GM13976 (cell line): Measurements from ENCODE around the gene SURF1.
A peak's percentile ranks its signal among the peaks of the same experiment; 100 is the strongest.
"Not testable (repeated sequence)": the region's sequence is repeated elsewhere in the genome, so short reads cannot be mapped to it uniquely, and the experiment has no call there.

Experiments used
- DNase-seq: peaks from one replicate; pipeline ENCODE4 v3.0.0; 2012; ENCODE audit warnings: low spot score
- in situ Hi-C: fragments of 300-500 bp; cut with MboI; formaldehyde crosslinking; loops from one replicate; pipeline ENCODE4 v1.12.0; 2022; ENCODE audit warnings: low sequenced_read_pairs, mixed read lengths, inconsistent platforms; ENCODE audit not compliant: unreplicated experiment
- TF ChIP-seq, protein P1 (sequence below): IDR thresholded peaks from 2 replicates; pipeline ENCODE4 v1.5.1; 2012; ENCODE audit warnings: borderline replicate concordance, mild to moderate bottlenecking; ENCODE audit not compliant: insufficient read depth; ENCODE audit errors: extremely low read depth, missing control alignments, control extremely low read depth

The SURF1 gene

DNA sequence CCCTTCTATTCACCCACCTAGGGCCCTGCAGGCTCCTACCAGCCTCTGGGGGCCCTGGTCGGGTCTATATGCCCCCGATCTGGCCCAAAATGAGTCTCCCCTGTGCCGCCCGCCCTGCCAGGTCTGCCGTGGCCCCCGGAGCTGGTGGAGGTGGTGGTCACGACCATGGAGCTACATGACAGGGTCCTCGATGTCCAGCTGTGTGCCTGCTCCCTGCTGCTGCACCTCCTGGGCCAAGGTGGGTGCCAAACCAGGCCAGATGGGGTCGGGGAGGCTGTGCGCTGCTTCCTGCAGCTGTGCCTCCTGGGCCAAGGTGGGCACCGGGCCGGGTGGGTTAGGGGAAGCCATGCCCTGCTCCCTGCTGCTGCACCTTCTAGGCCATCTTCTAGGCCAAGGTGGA, 44.0 kb upstream of the SURF1 start:
- in situ Hi-C loops: no loop called here

DNA sequence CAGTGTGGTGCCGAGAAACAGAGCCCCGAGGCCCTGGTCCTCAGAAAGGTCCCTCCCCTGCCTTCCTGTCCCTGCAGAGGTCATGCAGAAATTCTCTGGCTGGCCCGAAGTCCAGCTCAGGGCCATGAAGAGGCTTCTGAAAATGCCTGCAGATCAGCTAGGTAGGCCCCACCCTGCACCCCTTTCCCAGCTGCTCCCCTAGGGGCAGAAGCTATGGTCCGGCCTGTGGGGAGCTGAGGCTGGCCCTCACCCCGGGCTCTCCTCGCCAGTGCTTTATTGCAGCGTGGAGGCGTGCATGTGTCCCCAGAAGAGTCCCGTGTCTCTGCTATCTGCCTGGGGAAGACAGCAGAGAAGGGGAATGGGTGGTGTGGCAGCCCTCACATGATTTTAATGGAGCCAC, 41.6 kb upstream of the SURF1 start:
- in situ Hi-C loops: no loop called here
- DNase-seq: no peak
- TF ChIP-seq, protein P1, sequence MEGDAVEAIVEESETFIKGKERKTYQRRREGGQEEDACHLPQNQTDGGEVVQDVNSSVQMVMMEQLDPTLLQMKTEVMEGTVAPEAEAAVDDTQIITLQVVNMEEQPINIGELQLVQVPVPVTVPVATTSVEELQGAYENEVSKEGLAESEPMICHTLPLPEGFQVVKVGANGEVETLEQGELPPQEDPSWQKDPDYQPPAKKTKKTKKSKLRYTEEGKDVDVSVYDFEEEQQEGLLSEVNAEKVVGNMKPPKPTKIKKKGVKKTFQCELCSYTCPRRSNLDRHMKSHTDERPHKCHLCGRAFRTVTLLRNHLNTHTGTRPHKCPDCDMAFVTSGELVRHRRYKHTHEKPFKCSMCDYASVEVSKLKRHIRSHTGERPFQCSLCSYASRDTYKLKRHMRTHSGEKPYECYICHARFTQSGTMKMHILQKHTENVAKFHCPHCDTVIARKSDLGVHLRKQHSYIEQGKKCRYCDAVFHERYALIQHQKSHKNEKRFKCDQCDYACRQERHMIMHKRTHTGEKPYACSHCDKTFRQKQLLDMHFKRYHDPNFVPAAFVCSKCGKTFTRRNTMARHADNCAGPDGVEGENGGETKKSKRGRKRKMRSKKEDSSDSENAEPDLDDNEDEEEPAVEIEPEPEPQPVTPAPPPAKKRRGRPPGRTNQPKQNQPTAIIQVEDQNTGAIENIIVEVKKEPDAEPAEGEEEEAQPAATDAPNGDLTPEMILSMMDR: no peak

More for the DNA sequence above, 44.0 kb upstream of the SURF1 start:
- no peak for DNase-seq
- TF ChIP-seq, protein P1: no peak

DNA sequence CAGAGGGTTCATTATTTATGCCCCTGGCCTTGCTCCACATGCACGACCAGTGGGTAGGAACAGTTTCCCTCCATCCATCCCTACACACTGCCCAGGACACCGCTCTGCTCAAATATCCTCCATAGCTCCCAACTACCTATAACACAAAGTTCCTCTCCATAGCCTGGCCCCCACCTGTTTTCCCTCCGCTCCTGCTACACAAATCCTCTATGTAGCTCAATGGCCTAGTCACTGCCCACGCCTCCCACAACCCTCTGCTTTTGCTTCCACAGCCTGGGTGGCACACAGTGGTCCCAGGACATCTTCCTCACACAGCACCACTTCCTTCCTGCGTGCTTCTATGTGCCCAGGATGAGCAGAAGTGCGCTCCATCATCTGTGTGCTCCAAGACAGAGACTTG, 41.1 kb upstream of the SURF1 start:
- no peak for DNase-seq
- in situ Hi-C loops: no loop called here
- TF ChIP-seq, protein P1: no peak

DNA sequence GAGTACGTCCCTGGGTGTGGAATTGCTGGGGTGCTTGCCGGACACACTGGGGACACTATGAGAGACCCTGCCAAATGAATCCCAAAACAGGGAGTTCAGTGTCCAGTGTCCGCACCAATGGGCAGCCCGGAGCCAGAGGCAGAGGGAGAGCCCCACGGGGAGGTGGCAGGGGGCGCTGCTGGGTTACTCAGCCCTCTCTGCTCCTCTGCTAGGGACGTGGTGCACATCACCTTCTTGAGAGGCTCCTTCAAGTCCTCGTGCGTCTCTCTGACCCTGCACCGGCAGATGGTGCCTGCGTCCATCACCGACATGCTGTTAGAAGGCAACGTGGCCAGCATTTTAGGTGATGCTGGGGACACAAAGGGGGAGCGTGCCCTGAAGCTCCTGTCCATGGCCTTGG, 40.7 kb upstream of the SURF1 start:
- TF ChIP-seq, protein P1: peak; percentile 6
- in situ Hi-C loops: no loop called here
- no peak for DNase-seq

DNA sequence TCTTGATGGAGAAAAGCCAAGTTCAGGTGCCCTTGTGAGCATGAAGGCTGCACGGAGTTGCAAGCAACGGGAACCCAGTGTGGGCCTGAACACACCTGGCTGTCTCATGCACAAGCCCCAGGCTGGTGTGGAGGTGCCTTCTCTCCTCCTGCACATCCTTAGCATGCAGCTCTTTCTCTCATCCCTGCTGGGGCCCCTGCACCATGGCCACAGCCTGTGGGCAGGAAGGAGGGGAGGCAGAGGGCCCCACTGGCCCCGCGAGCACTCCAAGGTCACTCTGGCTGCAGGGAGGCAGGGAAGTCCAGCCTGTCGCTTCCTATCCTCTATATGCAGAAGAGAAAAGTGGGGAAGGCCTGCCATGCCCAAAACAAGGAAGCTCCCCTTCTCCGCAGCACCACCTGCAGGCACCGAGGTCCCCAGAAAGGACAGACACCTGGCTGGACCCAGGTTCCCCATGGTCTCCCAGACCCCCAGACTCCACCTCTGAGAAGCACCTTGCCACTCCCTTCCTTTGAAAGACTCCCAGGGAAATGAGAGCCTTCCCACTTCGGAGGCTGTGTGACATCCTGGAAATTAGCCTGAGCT, 38.5 kb upstream of the SURF1 start:
- in situ Hi-C loops: no loop called here
- DNase-seq: no peak
- TF ChIP-seq, protein P1: no peak

DNA sequence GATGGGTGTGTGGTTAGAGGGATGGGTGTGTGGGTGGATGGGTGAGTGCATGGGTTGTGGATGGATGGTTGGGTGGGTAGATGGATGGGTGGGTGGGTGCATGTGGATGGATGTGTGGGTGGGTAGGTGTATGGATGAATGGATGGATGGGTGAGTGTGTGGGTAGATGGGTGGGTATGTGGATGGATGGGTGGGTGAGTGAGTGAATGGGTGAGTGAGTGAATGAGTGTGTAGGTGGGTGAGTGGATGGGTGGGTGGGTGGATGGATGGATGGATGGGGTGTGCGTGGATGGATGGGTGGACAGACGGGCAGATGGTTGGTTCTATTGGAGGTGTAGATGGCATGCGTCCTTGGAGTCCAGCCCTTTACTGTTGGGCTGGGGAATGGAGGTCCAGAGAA, 37.1 kb upstream of the SURF1 start:
- in situ Hi-C loops: no loop called here
- DNase-seq: no peak

DNA sequence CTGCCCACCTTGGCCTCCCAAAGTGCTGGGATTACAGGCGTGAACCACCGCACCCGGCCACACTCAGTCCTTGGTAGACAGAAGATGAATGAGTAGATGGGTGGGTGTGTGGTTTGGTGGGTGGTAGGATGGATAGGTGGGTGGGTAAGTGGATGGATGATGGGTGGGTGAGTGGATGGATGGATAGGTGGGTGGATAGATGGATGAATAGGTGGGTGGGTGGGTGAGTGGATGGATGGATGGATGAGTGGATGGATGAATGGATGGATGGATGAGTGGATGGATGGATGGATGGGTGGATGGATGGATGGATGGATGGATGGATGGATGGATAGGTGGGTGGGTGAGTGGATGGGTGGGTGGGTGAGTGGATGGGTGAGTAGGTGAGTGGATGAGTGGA, 36.0 kb upstream of the SURF1 start:
- DNase-seq, in situ Hi-C loops: not testable (repeated sequence)

More for the DNA sequence above, 37.1 kb upstream of the SURF1 start:
- TF ChIP-seq, protein P1: no peak

DNA sequence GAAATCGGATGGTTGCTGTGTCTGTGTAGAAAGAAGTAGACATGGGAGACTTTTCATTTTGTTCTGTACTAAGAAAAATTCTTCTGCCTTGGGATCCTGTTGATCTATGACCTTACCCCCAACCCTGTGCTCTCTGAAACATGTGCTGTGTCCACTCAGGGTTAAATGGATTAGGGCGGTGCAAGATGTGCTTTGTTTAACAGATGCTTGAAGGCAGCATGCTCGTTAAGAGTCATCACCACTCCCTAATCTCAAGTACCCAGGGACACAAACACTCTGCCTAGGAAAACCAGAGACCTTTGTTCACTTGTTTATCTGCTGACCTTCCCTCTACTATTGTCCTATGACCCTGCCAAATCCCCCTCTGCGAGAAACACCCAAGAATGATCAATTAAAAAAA, 35.2 kb upstream of the SURF1 start:
- DNase-seq, in situ Hi-C loops: not testable (repeated sequence)
